ENCODE measurements around the gene ROS1.

DNA sequence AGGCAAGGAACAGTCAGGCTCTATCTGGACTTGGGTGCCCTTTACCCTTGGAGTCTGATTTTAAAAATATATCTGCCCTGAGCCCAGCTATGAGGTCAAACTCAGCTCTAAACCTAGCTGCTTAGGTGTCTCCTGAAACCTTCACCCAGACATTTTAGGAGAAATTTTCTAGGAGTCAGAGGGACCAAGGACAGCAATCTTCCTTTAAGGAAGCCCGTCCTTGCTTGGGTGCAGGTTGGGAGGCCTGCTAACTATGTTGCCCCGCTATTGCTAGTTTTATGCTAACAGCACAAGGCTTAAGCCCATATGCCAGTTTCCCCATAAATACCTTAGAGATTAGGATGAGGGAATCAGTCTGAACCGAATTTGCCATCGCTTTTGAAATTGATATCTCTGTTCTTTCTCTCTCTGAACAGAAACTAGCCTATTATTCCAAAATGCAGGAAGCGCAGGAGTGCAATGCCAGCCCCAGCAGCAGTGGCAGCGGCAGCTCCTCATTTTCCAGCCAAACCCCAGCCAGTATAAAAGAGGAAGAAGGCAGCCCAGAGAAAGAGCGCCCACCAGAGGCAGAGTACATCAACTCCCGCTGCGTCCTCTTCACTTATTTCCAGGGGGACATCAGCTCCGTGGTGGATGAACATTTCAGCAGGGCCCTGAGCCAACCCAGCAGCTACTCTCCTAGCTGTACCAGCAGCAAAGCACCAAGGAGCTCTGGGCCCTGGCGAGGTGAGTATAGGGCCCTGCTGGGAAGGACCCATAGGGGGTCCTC lies 157.8 kb downstream of the ROS1 start:
- no peak for TF ChIP-seq POLR2A (IDR thresholded peaks at IDR 0.05)
- peak in 1 of 12 donors; percentile 6 for TF ChIP-seq CTCF (IDR thresholded peaks at IDR 0.05)
